Measurements from ENCODE around the gene SLC23A3. TPM values are rescaled to one million over a fixed set of nuclear protein-coding genes. Genes with fewer than 3 reads are reported as not detected.

The SLC23A3 gene
- total RNA-seq, 1 donor from 2014 or later, result 1.4 TPM

DNA sequence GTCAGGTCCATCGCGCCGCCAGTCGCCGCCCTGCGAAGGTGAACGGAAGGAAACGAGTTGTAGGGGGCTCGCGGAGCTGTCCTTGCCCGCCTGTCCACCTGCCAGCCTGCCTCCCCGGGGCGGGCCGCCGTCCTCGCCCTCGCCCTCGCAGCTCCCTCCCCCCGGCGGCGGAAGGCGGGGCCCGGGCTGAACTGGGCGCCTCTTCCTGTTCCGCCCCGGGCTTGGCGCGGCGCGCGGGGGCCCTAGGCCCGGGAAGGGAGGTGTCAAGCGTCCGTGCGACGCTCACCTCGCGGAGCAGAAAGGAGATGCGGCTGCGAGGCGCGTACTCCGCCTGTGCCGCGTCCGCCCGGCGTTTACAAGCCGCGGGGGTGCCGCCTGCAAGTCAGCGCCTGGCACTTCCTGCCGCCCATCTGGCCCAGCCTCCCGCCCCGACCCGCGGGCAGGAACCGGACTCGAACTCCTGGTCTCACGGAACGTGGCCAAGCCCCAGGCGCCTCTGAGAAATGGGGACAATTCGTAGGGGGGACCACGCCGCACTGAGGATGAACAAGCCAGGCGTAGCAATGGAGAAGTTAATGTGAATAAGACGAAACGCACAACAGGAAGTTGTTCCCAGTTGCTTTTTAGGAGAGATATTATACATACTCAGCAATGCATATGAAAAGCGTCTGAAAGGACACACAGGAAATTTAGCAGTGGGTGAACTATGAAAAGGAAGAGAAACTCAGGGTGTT is 7.2 kb upstream of the SLC23A3 start, which contains the start of gene CNPPD1:
TSS of gene CNPPD1 (minus strand) at position 108 of the 734 bp plus-strand sequence. CDS start at position 11, 97 bp downstream.
- Histone ChIP-seq H3K4me3 (peak within 1 kb of the TSS; percentile 66), H4K20me1 (ENCODE audit: low read depth) (peaks cover 18% of the 10 kb centered on the region), H3K27ac (peak within 1 kb of the TSS; percentile 1), H3K9me3 (ENCODE audit: low read depth) (no peaks in the 10 kb centered on the region), H3K27me3 (no peaks in the 10 kb centered on the region), H3K36me3 (no peaks in the 10 kb centered on the region), H3F3A (ENCODE audit: low read depth) (peaks cover 25% of the 10 kb centered on the region), H2AFZ (replicated peaks) (peak within 1 kb of the TSS; percentile 89), H3K79me2 (ENCODE audit: low read depth) (peaks cover 24% of the 10 kb centered on the region), H3K4me1 (peaks cover 14% of the 10 kb centered on the region), H3K4me2 (peak within 1 kb of the TSS; percentile 90), H3K9ac (no peak within 1 kb of the TSS)
- Mint-ChIP-seq H3K9me3 (no peaks in the 10 kb centered on the region), H3K36me3 (peaks cover 19% of the 10 kb centered on the region), H3K27ac (peak within 1 kb of the TSS; percentile 6), H3K27me3 (ENCODE audit: insufficient read depth, low read depth) (peaks cover 3% of the 10 kb centered on the region), H3K4me1 (peaks cover 22% of the 10 kb centered on the region), H3K4me3 (peak within 1 kb of the TSS; percentile 97)
- DNase-seq (ENCODE audit: low spot score), result peak; percentile 92
- TF ChIP-seq EZH2 (IDR thresholded peaks at IDR 0.05) (peak; percentile 41), EZH2phosphoT487 (IDR thresholded peaks at IDR 0.05) (peak; percentile 19)
- TF ChIP-seq, protein P1, sequence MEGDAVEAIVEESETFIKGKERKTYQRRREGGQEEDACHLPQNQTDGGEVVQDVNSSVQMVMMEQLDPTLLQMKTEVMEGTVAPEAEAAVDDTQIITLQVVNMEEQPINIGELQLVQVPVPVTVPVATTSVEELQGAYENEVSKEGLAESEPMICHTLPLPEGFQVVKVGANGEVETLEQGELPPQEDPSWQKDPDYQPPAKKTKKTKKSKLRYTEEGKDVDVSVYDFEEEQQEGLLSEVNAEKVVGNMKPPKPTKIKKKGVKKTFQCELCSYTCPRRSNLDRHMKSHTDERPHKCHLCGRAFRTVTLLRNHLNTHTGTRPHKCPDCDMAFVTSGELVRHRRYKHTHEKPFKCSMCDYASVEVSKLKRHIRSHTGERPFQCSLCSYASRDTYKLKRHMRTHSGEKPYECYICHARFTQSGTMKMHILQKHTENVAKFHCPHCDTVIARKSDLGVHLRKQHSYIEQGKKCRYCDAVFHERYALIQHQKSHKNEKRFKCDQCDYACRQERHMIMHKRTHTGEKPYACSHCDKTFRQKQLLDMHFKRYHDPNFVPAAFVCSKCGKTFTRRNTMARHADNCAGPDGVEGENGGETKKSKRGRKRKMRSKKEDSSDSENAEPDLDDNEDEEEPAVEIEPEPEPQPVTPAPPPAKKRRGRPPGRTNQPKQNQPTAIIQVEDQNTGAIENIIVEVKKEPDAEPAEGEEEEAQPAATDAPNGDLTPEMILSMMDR (IDR thresholded peaks at IDR 0.05), result no peak

DNA sequence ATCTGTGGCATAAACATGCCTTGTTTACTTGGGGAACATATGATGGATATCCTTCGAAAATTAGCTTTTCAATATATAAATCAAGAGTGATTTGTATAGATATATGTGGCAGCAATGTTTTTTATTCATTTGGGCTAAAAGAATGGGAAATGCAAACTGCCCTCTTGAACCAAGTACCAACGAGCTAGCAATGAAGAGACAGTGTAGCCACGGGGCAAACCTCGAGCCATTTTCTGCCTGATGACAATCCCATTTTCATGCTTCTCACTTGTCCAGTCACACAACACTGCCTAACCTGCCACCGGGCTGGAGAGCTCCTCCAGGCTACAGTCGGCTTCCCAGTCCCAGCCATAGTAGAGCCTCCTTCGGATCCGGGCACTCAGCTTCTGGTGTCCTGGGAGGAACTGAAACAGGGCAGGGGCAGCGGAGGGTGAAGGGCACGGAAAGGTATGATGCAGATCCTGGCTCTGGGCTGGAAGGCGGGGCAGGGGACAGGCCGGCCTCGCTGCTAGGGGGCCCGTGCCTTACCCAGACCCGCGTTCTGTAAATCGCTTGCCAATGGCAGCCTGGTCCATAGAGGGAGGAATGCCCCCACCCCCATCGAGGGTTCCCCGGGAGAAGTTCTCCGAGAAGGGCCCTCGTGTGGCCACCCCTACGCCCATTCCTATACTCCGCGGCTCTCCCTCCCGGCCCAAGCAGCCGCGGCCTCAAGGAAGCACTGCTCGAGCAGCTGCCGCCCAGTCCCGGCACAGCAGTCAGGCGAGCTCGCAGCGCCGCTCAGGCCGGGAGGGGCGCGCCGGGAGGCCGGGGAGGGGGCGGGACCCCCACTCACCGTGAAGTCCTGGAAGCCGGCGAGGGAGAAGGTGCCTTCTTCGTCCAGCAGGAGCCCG is 6.3 kb upstream of the SLC23A3 start:
- no peaks in the 10 kb centered on the region for H3K36me3 ChIP-seq
- Mint-ChIP-seq H3K27me3 (ENCODE audit: insufficient read depth, low read depth) (peaks cover 6% of the 10 kb centered on the region), H3K36me3 (peaks cover 13% of the 10 kb centered on the region), H3K27ac (no peak overlapping the region), H3K4me1 (peaks cover 22% of the 10 kb centered on the region), H3K9me3 (no peaks in the 10 kb centered on the region), H3K4me3 (peak overlapping the region; percentile 97)
- DNase-seq (ENCODE audit: low spot score), result peak; percentile 81
- peaks cover 29% of the 10 kb centered on the region for H3F3A ChIP-seq (ENCODE audit: low read depth)
- H3K4me1 ChIP-seq, result peaks cover 14% of the 10 kb centered on the region
- peak overlapping the region; percentile 87 for H2AFZ ChIP-seq (replicated peaks)
- peak overlapping the region; percentile 90 for H3K4me2 ChIP-seq
- H3K4me3 ChIP-seq, result peak overlapping the region; percentile 66
- TF ChIP-seq, protein P1 (IDR thresholded peaks at IDR 0.05), result peak; percentile 30
- TF ChIP-seq EZH2phosphoT487 (IDR thresholded peaks at IDR 0.05), result peak; percentile 37
- TF ChIP-seq EZH2 (IDR thresholded peaks at IDR 0.05), result no peak
- H3K9me3 ChIP-seq (ENCODE audit: low read depth), result no peaks in the 10 kb centered on the region
- no peaks in the 10 kb centered on the region for H3K27me3 ChIP-seq
- H4K20me1 ChIP-seq (ENCODE audit: low read depth), result peaks cover 22% of the 10 kb centered on the region
- H3K27ac ChIP-seq, result no peak overlapping the region
- H3K9ac ChIP-seq, result no peak overlapping the region
- H3K79me2 ChIP-seq (ENCODE audit: low read depth), result peaks cover 24% of the 10 kb centered on the region

DNA sequence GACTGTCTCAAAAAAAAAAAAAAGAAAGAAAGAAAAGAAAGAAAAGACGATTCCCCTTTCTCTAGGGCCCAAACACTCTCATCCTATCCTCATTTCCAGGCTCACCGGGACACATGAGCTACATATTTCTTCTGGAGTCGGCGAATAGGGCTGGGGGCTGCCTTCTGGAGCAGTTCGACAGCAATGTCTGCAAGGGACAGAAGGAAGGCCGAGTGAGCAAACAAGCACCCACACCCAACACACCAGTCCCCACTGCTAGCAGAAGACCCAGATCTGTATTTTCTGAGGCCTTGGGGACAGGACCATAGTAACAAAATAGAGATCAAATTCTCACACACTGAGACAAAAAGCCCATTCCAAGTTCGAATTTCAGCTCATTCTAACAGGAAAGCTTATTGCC is 5.7 kb upstream of the SLC23A3 start:
- Histone ChIP-seq H3K4me1 (peaks cover 14% of the 10 kb centered on the region), H3K27ac (no peak overlapping the region), H2AFZ (replicated peaks) (no peak overlapping the region), H3K27me3 (no peaks in the 10 kb centered on the region), H3K4me3 (peak overlapping the region; percentile 66), H3K79me2 (ENCODE audit: low read depth) (peaks cover 24% of the 10 kb centered on the region), H4K20me1 (ENCODE audit: low read depth) (peaks cover 24% of the 10 kb centered on the region), H3K36me3 (no peaks in the 10 kb centered on the region), H3K4me2 (peak overlapping the region; percentile 90), H3F3A (ENCODE audit: low read depth) (peaks cover 34% of the 10 kb centered on the region), H3K9ac (no peak overlapping the region), H3K9me3 (ENCODE audit: low read depth) (no peaks in the 10 kb centered on the region)
- TF ChIP-seq EZH2 (IDR thresholded peaks at IDR 0.05) (no peak), EZH2phosphoT487 (IDR thresholded peaks at IDR 0.05) (no peak)
- TF ChIP-seq, protein P1 (IDR thresholded peaks at IDR 0.05), result no peak
- Mint-ChIP-seq H3K36me3 (peaks cover 7% of the 10 kb centered on the region), H3K27me3 (ENCODE audit: insufficient read depth, low read depth) (peaks cover 5% of the 10 kb centered on the region), H3K4me1 (peaks cover 22% of the 10 kb centered on the region), H3K27ac (no peak overlapping the region), H3K9me3 (no peaks in the 10 kb centered on the region), H3K4me3 (peak overlapping the region; percentile 97)
- no peak for DNase-seq (ENCODE audit: low spot score)
